ENCODE measurements around the gene KIRREL3.

The KIRREL3 gene

DNA sequence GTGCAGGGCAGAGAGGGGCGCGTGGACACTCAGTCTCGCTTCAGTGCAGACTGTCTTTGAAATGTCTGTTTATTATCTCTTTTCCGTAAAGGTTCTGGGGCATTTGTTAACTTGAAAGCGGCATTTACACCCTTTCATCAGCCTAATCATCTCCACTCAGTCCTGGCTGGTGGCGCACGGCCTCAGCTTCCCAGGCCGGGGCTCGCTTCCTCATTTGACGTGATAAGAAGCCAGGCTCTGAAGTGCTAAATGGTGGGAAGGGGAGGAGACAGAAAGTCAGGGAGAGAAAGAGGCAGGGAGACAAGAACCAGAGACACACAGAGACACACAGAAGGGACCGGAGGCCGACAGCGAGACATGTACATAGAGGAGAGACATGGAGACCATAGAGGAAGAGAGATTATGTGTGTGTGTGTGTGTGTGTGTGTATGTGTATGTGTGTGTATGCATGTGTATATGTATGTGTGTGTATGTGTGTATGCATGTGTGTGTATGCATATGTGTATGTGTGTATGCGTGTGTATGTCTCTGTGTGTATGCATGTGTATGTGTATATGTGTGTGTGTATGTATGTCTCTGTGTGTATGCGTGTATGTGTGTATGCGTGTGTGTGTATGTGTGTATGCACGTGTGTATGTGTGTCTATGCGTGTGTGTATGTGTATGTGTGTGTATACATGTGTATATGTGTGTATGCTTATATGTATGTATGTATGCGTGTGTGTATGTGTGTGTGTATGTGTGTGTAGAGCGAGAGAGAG lies 543.6 kb downstream of the KIRREL3 start:
- DNase-seq, result no peak

DNA sequence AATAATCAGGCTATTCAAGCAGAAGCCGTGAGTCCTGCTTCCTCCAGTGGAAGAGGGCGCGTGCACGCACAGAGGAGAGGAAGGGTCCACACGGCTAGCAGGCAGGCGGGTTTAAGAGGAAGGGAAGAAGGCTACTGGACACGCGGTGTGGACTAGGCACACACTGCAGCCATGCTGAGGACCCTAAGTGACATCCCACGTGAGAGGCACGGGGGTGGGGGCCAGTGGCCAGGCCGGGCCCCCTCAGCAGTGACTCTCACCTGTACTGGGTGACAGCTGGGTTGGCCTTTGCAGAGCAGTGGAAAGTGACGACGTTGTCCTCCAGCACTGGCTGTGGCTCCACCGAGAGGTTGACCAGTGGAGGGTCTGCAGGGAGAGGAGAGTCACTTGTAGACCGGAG lies 544.5 kb downstream of the KIRREL3 start:
- DNase-seq, result no peak

DNA sequence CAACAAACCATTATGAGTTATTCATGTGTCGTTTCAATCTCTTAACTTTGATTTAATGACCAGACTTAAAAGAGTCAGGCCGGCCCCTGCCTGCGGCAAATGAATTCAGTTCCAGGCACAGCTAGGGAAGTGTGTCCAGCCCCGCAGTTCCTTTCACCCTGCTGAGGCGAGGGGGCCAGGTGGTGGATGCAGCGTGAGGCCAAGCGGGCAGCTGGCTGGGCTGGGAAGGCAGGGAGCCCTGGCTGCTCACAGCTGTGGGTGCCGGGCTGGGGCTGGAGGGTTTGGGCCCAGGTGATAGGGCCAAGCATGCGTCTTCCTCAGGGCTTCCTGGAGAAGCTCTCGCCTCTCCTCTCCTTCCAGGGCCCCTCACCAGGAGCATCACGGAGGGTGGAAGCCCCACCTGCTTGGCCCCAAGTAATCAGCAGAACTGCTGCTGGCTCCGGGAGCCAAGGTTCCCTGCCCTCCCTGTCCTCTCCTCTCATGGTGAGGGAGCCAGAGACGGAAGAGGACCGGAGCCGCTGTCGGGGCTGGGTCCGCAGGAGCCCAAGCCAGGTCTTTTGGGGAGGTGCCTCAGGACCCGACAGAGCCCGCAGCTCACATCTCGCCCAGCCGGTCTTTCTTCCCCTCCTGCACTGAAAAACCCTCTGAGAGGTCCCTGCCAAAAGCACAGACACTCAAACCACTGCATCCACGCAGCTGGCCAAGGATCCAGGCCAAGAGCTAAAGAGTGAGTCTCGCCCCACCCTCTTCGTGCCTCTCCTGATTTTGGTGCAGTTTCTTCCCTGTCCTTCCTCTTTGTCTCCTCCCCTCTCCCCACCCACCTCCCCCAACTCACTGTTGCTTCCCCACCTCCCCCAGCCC lies 548.1 kb downstream of the KIRREL3 start:
- no peak for DNase-seq

DNA sequence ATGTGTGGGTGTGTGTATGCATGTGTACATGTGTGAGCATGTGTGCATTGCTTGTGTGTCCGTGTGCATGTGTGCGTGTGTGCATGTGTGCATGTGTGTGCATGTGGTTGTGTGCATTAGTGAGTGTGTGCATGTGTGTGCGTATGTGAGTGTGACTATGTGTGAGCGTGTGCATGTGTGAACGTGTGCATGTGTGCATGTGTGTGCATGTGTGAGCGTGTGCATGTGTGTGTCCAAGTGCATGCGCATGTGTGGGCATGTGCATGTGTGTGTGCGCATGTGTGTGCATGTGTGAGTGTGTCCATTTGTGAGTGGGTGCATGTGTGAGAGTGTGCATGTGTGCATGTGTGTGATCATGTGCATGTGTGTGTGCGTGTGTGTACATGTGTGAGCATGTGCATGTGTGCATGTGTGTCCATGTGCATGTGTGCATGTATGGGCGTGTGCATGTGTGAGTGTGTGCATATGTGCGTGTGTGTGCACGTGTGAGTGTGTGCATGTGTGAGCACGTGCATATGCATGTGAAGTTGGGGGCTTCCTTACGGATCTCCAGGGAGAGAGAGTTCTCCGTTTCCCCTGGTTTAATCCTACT lies 549.3 kb downstream of the KIRREL3 start:
- no peak for DNase-seq

DNA sequence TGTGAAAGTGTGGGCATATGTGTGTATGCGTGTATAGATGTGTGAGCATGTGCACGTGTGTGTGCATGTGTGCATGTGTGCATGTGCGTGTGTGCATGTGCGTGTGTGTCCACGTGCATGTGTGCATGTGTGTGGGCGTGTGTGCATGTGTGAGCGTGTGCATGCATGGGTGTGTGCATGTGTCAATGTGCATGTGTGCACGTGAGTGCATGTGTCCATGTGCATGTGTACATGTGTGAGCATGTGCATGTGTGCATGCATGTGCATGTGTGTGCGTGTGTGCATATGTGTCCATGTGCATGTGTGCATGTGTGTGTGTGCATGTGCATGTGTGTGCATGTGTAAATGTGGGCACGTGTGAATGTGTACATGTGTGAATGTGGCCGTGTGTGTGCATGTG lies 549.8 kb downstream of the KIRREL3 start:
- DNase-seq, result no peak

DNA sequence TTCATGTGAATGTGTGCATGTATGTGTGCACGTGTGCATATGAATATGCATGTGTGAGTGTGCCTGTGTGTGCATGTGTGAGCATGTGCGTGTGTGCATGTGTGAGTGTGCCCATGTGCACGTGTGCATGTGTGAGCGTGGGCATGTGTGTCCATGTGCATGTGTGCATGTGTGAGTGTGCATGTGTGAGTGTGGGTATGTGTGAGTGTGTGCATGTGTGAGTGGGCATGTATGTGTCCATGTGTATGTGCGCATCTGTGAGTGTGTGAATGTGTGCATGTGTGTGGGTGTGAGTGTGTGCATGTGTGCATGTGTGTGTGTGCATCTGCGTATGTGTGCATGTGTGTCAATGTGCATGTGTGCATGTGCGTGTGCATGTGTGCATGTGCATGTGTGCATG lies 550.4 kb downstream of the KIRREL3 start:
- DNase-seq, result no peak

- no peak for DNase-seq
Measured at GRCh38 chr11:126446581-126446980, 554.0 kb downstream of the KIRREL3 start.

- DNase-seq, result no peak
Measured at GRCh38 chr11:126444072-126444471, 556.5 kb downstream of the KIRREL3 start.

GRCh38 chr11:126443120-126443519 lies 557.5 kb downstream of the KIRREL3 start:
- DNase-seq, result peak; percentile 35 to 50

- DNase-seq, result peak; percentile 66 to 71
Measured at GRCh38 chr11:126440792-126441514, 559.6 kb downstream of the KIRREL3 start.

- DNase-seq, result no peak
Measured at GRCh38 chr11:126440276-126440675, 560.3 kb downstream of the KIRREL3 start.

- no peak for DNase-seq
Measured at GRCh38 chr11:126438691-126439090, 561.9 kb downstream of the KIRREL3 start.

DNA sequence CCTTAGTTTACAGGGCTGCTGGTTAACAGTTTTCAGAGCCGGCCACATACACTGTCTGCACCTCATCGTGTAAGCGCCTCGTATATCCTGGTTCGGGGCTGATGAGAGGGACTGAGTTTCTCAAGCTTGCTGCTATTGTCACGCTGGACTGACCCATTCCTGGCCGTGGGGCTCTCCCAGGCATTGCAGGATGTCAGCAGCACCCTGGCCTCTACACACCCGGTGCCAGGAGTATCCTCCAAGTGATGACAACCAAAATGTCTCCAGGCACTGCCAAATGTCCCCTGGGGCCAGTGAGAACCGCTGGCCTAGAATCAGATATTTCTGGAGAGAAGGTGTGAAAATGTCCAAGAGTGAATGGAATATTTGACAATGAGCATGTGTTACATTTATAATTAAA lies 562.3 kb downstream of the KIRREL3 start:
- no peak for DNase-seq

GRCh38 chr11:126437731-126438130 lies 562.8 kb downstream of the KIRREL3 start:
- no peak for DNase-seq

GRCh38 chr11:126436209-126436755 lies 564.3 kb downstream of the KIRREL3 start:
- no peak for DNase-seq

DNA sequence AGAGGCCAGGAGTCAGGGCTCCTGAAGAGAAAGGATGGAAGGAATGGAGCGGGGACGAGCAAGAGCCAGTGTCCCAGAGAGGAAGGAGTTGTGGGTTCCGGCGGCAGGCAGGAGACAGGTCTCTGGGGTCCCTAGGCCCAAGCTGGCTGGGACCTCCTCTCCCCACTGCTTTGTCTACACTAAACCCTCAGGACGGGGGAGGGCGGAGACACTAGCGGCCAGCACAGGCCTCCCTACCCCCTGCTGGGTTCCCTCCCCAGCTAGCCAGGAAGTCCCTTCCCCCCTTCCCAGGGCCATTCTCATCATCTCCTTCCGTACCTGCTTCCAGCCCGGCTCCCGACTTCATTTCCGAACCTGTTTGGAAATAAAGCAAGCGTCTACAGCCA lies 565.6 kb downstream of the KIRREL3 start:
- no peak for DNase-seq

GRCh38 chr11:126433989-126434949 lies 566.3 kb downstream of the KIRREL3 start:
- DNase-seq, result no peak

GRCh38 chr11:126433244-126433846 lies 567.2 kb downstream of the KIRREL3 start:
- DNase-seq, result no peak

GRCh38 chr11:126432525-126432924 lies 568.0 kb downstream of the KIRREL3 start:
- DNase-seq, result no peak

DNA sequence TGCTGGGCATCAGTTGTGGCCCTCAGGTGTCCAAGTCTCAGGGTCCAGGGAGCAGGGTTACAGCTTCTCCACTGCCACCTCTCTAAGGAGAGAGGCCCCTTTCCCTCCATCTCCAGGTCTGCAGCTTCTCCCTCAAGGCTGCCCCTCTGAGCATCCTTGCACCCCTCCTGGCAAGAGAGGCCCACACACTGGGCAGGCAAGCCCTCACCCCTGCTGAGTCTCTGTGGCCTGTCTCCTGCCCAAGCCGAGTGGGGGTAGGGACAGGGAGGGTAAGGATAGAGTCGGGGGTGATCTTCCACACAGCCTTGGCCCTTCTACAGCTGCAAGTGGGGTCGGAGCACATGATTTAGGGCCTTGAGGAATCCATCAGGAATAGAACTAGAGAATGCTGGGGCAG lies 568.5 kb downstream of the KIRREL3 start:
- no peak for DNase-seq

DNA sequence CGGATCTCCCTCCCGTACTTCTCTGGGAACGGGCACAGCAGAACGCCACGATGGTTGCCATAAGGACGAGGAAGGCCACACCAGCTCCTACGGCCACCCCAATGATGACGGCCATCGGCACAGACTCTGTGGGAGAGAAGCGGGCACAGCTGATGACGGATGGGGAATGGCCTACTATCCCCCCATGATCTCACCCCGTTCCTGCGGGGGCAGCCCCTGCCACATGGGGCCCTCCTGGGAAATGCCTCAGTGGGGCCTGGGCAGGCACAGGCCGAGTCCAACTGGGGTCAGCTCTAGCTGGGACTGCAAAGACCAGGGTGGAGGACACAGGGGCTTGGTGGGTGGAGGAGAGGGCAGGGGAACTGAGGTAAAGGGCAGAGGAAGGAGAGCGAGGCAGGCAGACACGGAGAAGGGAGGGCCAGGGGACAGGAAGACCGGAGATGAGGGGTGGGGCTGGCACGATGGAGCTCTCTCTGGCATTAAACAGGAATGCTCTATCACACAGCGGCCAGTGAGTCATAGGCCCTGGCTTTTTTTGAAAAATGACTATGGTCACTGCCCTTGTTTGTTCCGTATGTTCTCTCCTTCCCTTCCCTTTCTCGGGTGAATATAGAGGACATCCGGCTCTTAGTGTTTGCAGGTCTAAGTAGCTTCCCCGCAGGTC lies 569.0 kb downstream of the KIRREL3 start:
- no peak for DNase-seq
